HG02588 (cell line): ENCODE results near the gene TPRX1.
"Not testable (repeated sequence)": the region's sequence is repeated elsewhere in the genome, so short reads cannot be mapped to it uniquely, and the experiment has no call there.

Experiments
- ATAC-seq: cut with Tn5 transposase; IDR thresholded peaks from one replicate; pipeline ENCODE4 v1.9.1; 2021; ENCODE audit warnings: mild to moderate bottlenecking, moderate library complexity; ENCODE audit not compliant: unreplicated experiment

Gene TPRX1

GRCh38 chr19:47804451-47804850 lies at the start of gene TPRX1:
TSS of gene TPRX1 (minus strand) at chr19:47804551. CDS start at chr19:47804539, 12 bp downstream.
- not testable (repeated sequence) for ATAC-seq

GRCh38 chr19:47853003-47853402 lies 48.7 kb upstream of the TPRX1 start:
- no peak for ATAC-seq

- ATAC-seq: no peak
These were observed 44.6 kb upstream of the TPRX1 start for GRCh38 chr19:47848823-47849473.

GRCh38 chr19:47848425-47848822 lies 44.1 kb upstream of the TPRX1 start:
- ATAC-seq: no peak

- ATAC-seq: no peak
These were observed 38.6 kb upstream of the TPRX1 start for GRCh38 chr19:47842941-47843340.

- no peak for ATAC-seq
These were observed 35.6 kb upstream of the TPRX1 start for GRCh38 chr19:47839913-47840312.

- no peak for ATAC-seq
These were observed 35.1 kb upstream of the TPRX1 start for GRCh38 chr19:47839411-47839810.

- no peak for ATAC-seq
These were observed 31.7 kb upstream of the TPRX1 start for GRCh38 chr19:47836038-47836437.

- ATAC-seq: no peak
These were observed 28.4 kb upstream of the TPRX1 start for GRCh38 chr19:47832723-47833122.

- ATAC-seq: no peak
These were observed 22.4 kb upstream of the TPRX1 start for GRCh38 chr19:47826800-47827199.

GRCh38 chr19:47824396-47824795 lies 20.0 kb upstream of the TPRX1 start:
- no peak for ATAC-seq

GRCh38 chr19:47821460-47822020 lies 17.2 kb upstream of the TPRX1 start, which contains the start of gene CRX:
TSS of gene CRX (plus strand) at chr19:47821937. CDS start at chr19:47834444, 12,507 bp downstream.
- no peak for ATAC-seq

- ATAC-seq: no peak
These were observed 16.1 kb upstream of the TPRX1 start for GRCh38 chr19:47820410-47820809.

GRCh38 chr19:47819858-47820257 lies 15.5 kb upstream of the TPRX1 start:
- ATAC-seq: no peak

GRCh38 chr19:47818221-47818620 lies 13.9 kb upstream of the TPRX1 start:
- ATAC-seq: not testable (repeated sequence)

- ATAC-seq: not testable (repeated sequence)
These were observed 11.9 kb upstream of the TPRX1 start for GRCh38 chr19:47816270-47816669.

- no peak for ATAC-seq
These were observed 9.6 kb upstream of the TPRX1 start for GRCh38 chr19:47813995-47814328.

- ATAC-seq: no peak
These were observed 9.1 kb upstream of the TPRX1 start for GRCh38 chr19:47813304-47813994.

GRCh38 chr19:47806435-47806834 lies 2.1 kb upstream of the TPRX1 start:
- no peak for ATAC-seq

GRCh38 chr19:47805313-47805712 lies 962 bp upstream of the TPRX1 start:
- ATAC-seq: no peak

- not testable (repeated sequence) for ATAC-seq
These were observed 680 bp downstream of the TPRX1 start for GRCh38 chr19:47803671-47804070.

- not testable (repeated sequence) for ATAC-seq
These were observed 1.2 kb downstream of the TPRX1 start for GRCh38 chr19:47803148-47803547.
